HepG2 (cell line): ENCODE measurements around the gene RPS27L. TPM values are rescaled to one million over a fixed set of nuclear protein-coding genes. Genes with fewer than 3 reads are reported as not detected.

Experiments
- BCLAF1 ChIP-seq: fragments of 450-650 bp; IDR thresholded peaks from 2 replicates; pipeline ENCODE4 v1.6.1; 2017; ENCODE audit warnings: mild to moderate bottlenecking
- CBFB ChIP-seq: sonication (generic); formaldehyde crosslinking; IDR thresholded peaks from 2 replicates; pipeline ENCODE4 v1.4.0; 2020; ENCODE audit warnings: missing genetic modification reagents
- FOXC1 ChIP-seq: sonication (generic); formaldehyde crosslinking; IDR thresholded peaks from 2 replicates; pipeline ENCODE4 v1.8.0; 2022; ENCODE audit warnings: mild to moderate bottlenecking, missing genetic modification reagents, borderline replicate concordance
- FOXK1 ChIP-seq: sonication (generic); formaldehyde crosslinking; IDR thresholded peaks from 2 replicates; pipeline ENCODE4 v1.4.0; 2020; ENCODE audit warnings: low read depth, missing genetic modification reagents, borderline replicate concordance
- GABPA ChIP-seq, 2 experiments: IDR thresholded peaks; 2 replicates each; pipeline ENCODE4 v1.6.1; 2011 to 2016; ENCODE audit warnings: low read depth in 2 of 2, low read length in 1 of 2, missing biosample characterization in 1 of 2, missing genetic modification characterization in 1 of 2
- HOXD1 ChIP-seq: sonication (generic); formaldehyde crosslinking; IDR thresholded peaks from 2 replicates; pipeline ENCODE4 v1.5.0; 2020; ENCODE audit warnings: missing genetic modification reagents
- KAT7 ChIP-seq: IDR thresholded peaks from 2 replicates; pipeline ENCODE4 v1.6.1; 2018; ENCODE audit warnings: borderline replicate concordance, missing compliant biosample characterization
- KLF15 ChIP-seq: sonication (generic); formaldehyde crosslinking; IDR thresholded peaks from 2 replicates; pipeline ENCODE4 v1.8.1; 2023; ENCODE audit warnings: borderline replicate concordance, mild to moderate bottlenecking, inconsistent platforms, missing genetic modification reagents, mixed read lengths
- MBD4 ChIP-seq: IDR thresholded peaks from 2 replicates; pipeline ENCODE4 v1.6.1; 2012; ENCODE audit warnings: low read length, inconsistent platforms, borderline replicate concordance
- MTF1 ChIP-seq: sonication (generic); formaldehyde crosslinking; IDR thresholded peaks from 2 replicates; pipeline ENCODE4 v1.5.0; 2020; ENCODE audit warnings: missing genetic modification reagents
- MYC ChIP-seq: sonication (generic); formaldehyde crosslinking; IDR thresholded peaks from 2 replicates; pipeline ENCODE4 v1.9.0; 2021; ENCODE audit warnings: missing genetic modification reagents, borderline replicate concordance
- NFYB ChIP-seq: sonication (generic); formaldehyde crosslinking; IDR thresholded peaks from 2 replicates; pipeline ENCODE4 v1.4.0; 2020; ENCODE audit warnings: missing genetic modification reagents
- PAWR ChIP-seq: sonication (generic); formaldehyde crosslinking; IDR thresholded peaks from 2 replicates; pipeline ENCODE4 v1.4.0; 2020; ENCODE audit warnings: missing genetic modification reagents, mild to moderate bottlenecking, borderline replicate concordance
- PBX2 ChIP-seq: IDR thresholded peaks from 2 replicates; pipeline ENCODE4 v1.6.1; 2016; ENCODE audit warnings: control low read depth
- SMAD3 ChIP-seq: sonication (generic); formaldehyde crosslinking; IDR thresholded peaks from 2 replicates; pipeline ENCODE4 v1.4.0; 2020; ENCODE audit warnings: missing genetic modification reagents
- SPEN ChIP-seq: sonication (generic); formaldehyde crosslinking; IDR thresholded peaks from 2 replicates; pipeline ENCODE4 v1.5.1; 2020; ENCODE audit warnings: low read depth, mild to moderate bottlenecking, missing genetic modification reagents
- XBP1 ChIP-seq: sonication (generic); formaldehyde crosslinking; IDR thresholded peaks from 2 replicates; pipeline ENCODE4 v1.5.0; 2020; ENCODE audit warnings: missing genetic modification reagents
- ZBTB8A ChIP-seq: sonication (generic); formaldehyde crosslinking; IDR thresholded peaks from 2 replicates; pipeline ENCODE4 v1.4.0; 2020; ENCODE audit warnings: mild to moderate bottlenecking, low read depth, missing genetic modification reagents, borderline replicate concordance
- ZFP37 ChIP-seq: sonication (generic); formaldehyde crosslinking; IDR thresholded peaks from 2 replicates; pipeline ENCODE4 v1.4.0; 2020; ENCODE audit warnings: missing genetic modification reagents, borderline replicate concordance
- ZNF263 ChIP-seq: sonication (generic); formaldehyde crosslinking; IDR thresholded peaks from 2 replicates; pipeline ENCODE4 v1.4.0; 2020; ENCODE audit warnings: missing genetic modification reagents
- ZNF264 ChIP-seq: sonication (generic); formaldehyde crosslinking; IDR thresholded peaks from 2 replicates; pipeline ENCODE4 v1.4.0; 2020; ENCODE audit warnings: missing genetic modification reagents
- ZNF329 ChIP-seq: sonication (generic); formaldehyde crosslinking; IDR thresholded peaks from 2 replicates; pipeline ENCODE4 v1.9.0; 2021; ENCODE audit warnings: low read depth, mild to moderate bottlenecking, missing genetic modification reagents
- ZNF354B ChIP-seq: sonication (generic); formaldehyde crosslinking; IDR thresholded peaks from 2 replicates; pipeline ENCODE4 v1.8.0; 2022; ENCODE audit warnings: mild to moderate bottlenecking, missing genetic modification reagents
- ZNF598 ChIP-seq: sonication (generic); formaldehyde crosslinking; IDR thresholded peaks from 2 replicates; pipeline ENCODE4 v1.5.1; 2020; ENCODE audit warnings: mild to moderate bottlenecking, missing genetic modification reagents, borderline replicate concordance
- ZNF720 ChIP-seq: sonication (generic); formaldehyde crosslinking; IDR thresholded peaks from 2 replicates; pipeline ENCODE4 v1.4.0; 2020; ENCODE audit warnings: missing genetic modification reagents
- ZNF746 ChIP-seq: sonication (generic); formaldehyde crosslinking; IDR thresholded peaks from 2 replicates; pipeline ENCODE4 v1.8.0; 2022; ENCODE audit warnings: mild to moderate bottlenecking, missing genetic modification reagents
- ZNF773 ChIP-seq: sonication (generic); formaldehyde crosslinking; IDR thresholded peaks from 2 replicates; pipeline ENCODE4 v1.4.0; 2020; ENCODE audit warnings: missing genetic modification reagents, borderline replicate concordance
- ZNF788 ChIP-seq: sonication (generic); formaldehyde crosslinking; IDR thresholded peaks from 2 replicates; pipeline ENCODE4 v1.5.0; 2020; ENCODE audit warnings: mild to moderate bottlenecking, missing genetic modification reagents, borderline replicate concordance
- polyA plus RNA-seq, 8 experiments: library from polyadenylated mRNA; depleted of rRNA in 3 of 8; stranded (reverse) in 7 of 8; unstranded in 1 of 8; fragments of >200 nt; fragmentation: Illumina TruSeq in 4 of 8; extraction: Trizol in 4 of 8; gene quantifications; 2 replicates each; pipeline versions ENCODE4 v1.2.1 to v1.2.3, GENCODE V29; 2011 to 2016; ENCODE audit warnings: low read depth in 4 of 8, missing spikeins in 1 of 8, mixed read lengths in 1 of 8; ENCODE audit not compliant: insufficient read depth in 1 of 8
- total RNA-seq, 5 experiments: library from RNA; depleted of rRNA; stranded (reverse); fragments of >200 nt; fragmentation: Illumina TruSeq; extraction: Trizol; gene quantifications; 2 replicates each; pipeline ENCODE4 v1.2.3, GENCODE V29; 2016; ENCODE audit warnings: low read depth in 1 of 5

The RPS27L gene
- total and polyA plus RNA-seq, 2 of the 13 experiments (the other 11 are each of a cell fraction or from before 2014, with no cell fraction given) = 231 to 433 TPM

- TF ChIP-seq GABPA (IDR thresholded peaks at IDR 0.05; ENCODE audit: low read depth, low read length) (peak; percentile 59), GABPA (CRISPR knock-in tag; IDR thresholded peaks at IDR 0.05; ENCODE audit: low read depth) (peak; percentile 89), ZNF720 (CRISPR knock-in tag) (no peak), PAWR (no peak), ZNF788 (CRISPR knock-in tag) (peak; percentile 86; the same call in 1 of the 2 replicates), SMAD3 (CRISPR knock-in tag) (peak; percentile 44; the same call in 1 of the 2 replicates), BCLAF1 (no peak), KAT7 (peak; percentile 90), MBD4 (no peak), FOXC1 (CRISPR knock-in tag) (peak; percentile 77; the same call in 1 of the 2 replicates), ZNF598 (CRISPR knock-in tag) (peak; percentile 72; the same call in 1 of the 2 replicates), ZNF329 (CRISPR knock-in tag) (peak; percentile 54; the same call in 1 of the 2 replicates), ZNF354B (CRISPR knock-in tag) (no peak), ZNF263 (CRISPR knock-in tag) (peak; percentile 73), MTF1 (peak; percentile 62; the same call in 1 of the 2 replicates), NFYB (CRISPR knock-in tag) (no peak; the same call in 1 of the 2 replicates), ZNF773 (CRISPR knock-in tag) (no peak), PBX2 (CRISPR knock-in tag) (no peak), KLF15 (CRISPR knock-in tag) (peak; percentile 85; the same call in 1 of the 2 replicates), MYC (peak; percentile 93), FOXK1 (CRISPR knock-in tag) (peak; percentile 81; the same call in 1 of the 2 replicates), HOXD1 (CRISPR knock-in tag) (0 out of 2 replicates have a peak, but pooled peaks have one; percentile 72), ZNF264 (CRISPR knock-in tag) (peak; percentile 81), CBFB (CRISPR knock-in tag) (no peak; the same call in 1 of the 2 replicates), ZBTB8A (CRISPR knock-in tag) (no peak), XBP1 (CRISPR knock-in tag) (0 out of 2 replicates have a peak, but pooled peaks have one; percentile 39), SPEN (peak; percentile 41; the same call in 1 of the 2 replicates), ZFP37 (CRISPR knock-in tag) (0 out of 2 replicates have a peak, but pooled peaks have one; percentile 36), ZNF746 (CRISPR knock-in tag) (no peak)
Observed at GRCh38 chr15:63157118-63157843, at the start of gene RPS27L (continued).
